ENCODE results near the gene AP4B1.

AP4B1 gene

DNA sequence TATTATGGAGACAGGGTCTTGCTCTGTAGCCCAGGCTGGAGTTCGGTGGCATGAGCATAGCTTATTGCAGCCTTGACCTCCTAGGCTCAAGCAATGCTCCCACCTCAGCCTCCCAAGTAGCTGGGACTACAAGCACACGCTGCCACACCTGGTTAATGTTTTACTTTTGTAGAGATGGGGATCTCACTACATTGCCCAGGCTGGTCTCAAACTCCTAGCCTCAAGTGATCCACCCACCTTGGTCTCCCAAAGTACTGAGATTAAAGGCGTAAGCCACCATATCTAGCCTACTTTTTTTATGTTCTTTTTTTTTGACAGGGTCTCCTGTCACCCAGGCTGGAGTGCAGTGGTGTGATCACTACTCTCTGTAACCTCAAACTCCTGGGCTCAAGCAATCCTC, 11.3 kb downstream of the AP4B1 start:
- TF ChIP-seq, protein P1, sequence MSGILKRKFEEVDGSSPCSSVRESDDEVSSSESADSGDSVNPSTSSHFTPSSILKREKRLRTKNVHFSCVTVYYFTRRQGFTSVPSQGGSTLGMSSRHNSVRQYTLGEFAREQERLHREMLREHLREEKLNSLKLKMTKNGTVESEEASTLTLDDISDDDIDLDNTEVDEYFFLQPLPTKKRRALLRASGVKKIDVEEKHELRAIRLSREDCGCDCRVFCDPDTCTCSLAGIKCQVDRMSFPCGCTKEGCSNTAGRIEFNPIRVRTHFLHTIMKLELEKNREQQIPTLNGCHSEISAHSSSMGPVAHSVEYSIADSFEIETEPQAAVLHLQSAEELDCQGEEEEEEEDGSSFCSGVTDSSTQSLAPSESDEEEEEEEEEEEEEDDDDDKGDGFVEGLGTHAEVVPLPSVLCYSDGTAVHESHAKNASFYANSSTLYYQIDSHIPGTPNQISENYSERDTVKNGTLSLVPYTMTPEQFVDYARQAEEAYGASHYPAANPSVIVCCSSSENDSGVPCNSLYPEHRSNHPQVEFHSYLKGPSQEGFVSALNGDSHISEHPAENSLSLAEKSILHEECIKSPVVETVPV (CRISPR knock-in tag; IDR thresholded peaks at IDR 0.05): no peak
- TF ChIP-seq, protein P2, sequence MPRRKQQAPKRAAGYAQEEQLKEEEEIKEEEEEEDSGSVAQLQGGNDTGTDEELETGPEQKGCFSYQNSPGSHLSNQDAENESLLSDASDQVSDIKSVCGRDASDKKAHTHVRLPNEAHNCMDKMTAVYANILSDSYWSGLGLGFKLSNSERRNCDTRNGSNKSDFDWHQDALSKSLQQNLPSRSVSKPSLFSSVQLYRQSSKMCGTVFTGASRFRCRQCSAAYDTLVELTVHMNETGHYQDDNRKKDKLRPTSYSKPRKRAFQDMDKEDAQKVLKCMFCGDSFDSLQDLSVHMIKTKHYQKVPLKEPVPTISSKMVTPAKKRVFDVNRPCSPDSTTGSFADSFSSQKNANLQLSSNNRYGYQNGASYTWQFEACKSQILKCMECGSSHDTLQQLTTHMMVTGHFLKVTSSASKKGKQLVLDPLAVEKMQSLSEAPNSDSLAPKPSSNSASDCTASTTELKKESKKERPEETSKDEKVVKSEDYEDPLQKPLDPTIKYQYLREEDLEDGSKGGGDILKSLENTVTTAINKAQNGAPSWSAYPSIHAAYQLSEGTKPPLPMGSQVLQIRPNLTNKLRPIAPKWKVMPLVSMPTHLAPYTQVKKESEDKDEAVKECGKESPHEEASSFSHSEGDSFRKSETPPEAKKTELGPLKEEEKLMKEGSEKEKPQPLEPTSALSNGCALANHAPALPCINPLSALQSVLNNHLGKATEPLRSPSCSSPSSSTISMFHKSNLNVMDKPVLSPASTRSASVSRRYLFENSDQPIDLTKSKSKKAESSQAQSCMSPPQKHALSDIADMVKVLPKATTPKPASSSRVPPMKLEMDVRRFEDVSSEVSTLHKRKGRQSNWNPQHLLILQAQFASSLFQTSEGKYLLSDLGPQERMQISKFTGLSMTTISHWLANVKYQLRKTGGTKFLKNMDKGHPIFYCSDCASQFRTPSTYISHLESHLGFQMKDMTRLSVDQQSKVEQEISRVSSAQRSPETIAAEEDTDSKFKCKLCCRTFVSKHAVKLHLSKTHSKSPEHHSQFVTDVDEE (CRISPR knock-in tag; IDR thresholded peaks at IDR 0.05): no peak
- TF ChIP-seq PPARA (CRISPR knock-in tag; IDR thresholded peaks at IDR 0.05; ENCODE audit: borderline replicate concordance): no peak
- TF ChIP-seq RARB (CRISPR knock-in tag; IDR thresholded peaks at IDR 0.05): no peak
- TF ChIP-seq SNAI2 (CRISPR knock-in tag; IDR thresholded peaks at IDR 0.05): no peak
- no peak for TF ChIP-seq ZC3H10 (CRISPR knock-in tag; IDR thresholded peaks at IDR 0.05)
- no peak for TF ChIP-seq ZNF8 (CRISPR knock-in tag; IDR thresholded peaks at IDR 0.05)
- no peak for TF ChIP-seq BACH2 (CRISPR knock-in tag; IDR thresholded peaks at IDR 0.05; ENCODE audit: borderline replicate concordance)
- no peak for TF ChIP-seq ISL1 (CRISPR knock-in tag; IDR thresholded peaks at IDR 0.05)
- TF ChIP-seq, protein P3, sequence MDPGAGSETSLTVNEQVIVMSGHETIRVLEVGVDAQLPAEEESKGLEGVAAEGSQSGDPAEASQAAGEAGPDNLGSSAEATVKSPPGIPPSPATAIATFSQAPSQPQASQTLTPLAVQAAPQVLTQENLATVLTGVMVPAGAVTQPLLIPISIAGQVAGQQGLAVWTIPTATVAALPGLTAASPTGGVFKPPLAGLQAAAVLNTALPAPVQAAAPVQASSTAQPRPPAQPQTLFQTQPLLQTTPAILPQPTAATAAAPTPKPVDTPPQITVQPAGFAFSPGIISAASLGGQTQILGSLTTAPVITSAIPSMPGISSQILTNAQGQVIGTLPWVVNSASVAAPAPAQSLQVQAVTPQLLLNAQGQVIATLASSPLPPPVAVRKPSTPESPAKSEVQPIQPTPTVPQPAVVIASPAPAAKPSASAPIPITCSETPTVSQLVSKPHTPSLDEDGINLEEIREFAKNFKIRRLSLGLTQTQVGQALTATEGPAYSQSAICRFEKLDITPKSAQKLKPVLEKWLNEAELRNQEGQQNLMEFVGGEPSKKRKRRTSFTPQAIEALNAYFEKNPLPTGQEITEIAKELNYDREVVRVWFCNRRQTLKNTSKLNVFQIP (CRISPR knock-in tag; IDR thresholded peaks at IDR 0.05; ENCODE audit: borderline replicate concordance, low read depth): no peak
- no peak for TF ChIP-seq ZNF565 (CRISPR knock-in tag; conservative IDR thresholded peaks at IDR 0.05; ENCODE audit: low read depth)
- TF ChIP-seq OSR1 (CRISPR knock-in tag; IDR thresholded peaks at IDR 0.05): no peak
- TF ChIP-seq ESRRG (CRISPR knock-in tag; IDR thresholded peaks at IDR 0.05): no peak
- TF ChIP-seq ZFP3 (CRISPR knock-in tag; IDR thresholded peaks at IDR 0.05): no peak
- no peak for TF ChIP-seq CSDC2 (CRISPR knock-in tag; IDR thresholded peaks at IDR 0.05)
- ATAC-seq: no peak

DNA sequence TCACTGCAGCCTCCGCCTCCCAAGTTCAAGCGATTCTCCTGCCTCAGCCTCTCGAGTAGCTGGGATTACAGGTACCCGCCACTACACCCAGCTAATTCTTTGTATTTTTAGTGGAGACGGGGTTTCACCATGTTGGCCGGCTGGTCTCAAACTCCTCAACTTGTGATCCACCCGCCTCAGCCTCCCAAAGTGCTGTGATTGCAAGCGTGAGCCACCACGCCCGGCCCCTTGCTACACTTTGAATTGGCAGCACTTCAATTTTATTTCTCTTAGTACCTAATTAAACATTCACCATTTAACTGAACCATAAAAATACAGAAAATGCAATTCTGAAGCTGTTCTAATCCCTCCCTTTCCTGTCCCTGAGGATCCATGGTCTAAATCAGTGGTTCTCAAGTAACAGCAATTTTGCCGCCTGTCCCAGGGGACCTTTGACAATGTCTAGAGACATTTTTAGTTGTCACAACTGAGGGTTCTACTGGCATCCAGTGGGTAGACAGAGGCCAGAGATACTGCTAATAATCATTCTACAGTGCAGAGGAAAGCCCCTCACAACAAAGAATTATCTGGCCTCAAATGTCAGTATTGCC, 12.9 kb downstream of the AP4B1 start:
- ATAC-seq: no peak
- TF ChIP-seq ISL1 (CRISPR knock-in tag; IDR thresholded peaks at IDR 0.05) (no peak), ESRRG (CRISPR knock-in tag; IDR thresholded peaks at IDR 0.05) (no peak), ARNTL (CRISPR knock-in tag; IDR thresholded peaks at IDR 0.05; ENCODE audit: borderline replicate concordance, low read depth) (no peak), RARB (CRISPR knock-in tag; IDR thresholded peaks at IDR 0.05) (no peak)
- TF ChIP-seq, protein P4, sequence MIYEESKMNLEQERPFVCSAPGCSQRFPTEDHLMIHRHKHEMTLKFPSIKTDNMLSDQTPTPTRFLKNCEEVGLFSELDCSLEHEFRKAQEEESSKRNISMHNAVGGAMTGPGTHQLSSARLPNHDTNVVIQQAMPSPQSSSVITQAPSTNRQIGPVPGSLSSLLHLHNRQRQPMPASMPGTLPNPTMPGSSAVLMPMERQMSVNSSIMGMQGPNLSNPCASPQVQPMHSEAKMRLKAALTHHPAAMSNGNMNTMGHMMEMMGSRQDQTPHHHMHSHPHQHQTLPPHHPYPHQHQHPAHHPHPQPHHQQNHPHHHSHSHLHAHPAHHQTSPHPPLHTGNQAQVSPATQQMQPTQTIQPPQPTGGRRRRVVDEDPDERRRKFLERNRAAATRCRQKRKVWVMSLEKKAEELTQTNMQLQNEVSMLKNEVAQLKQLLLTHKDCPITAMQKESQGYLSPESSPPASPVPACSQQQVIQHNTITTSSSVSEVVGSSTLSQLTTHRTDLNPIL (CRISPR knock-in tag; IDR thresholded peaks at IDR 0.05; ENCODE audit: low read depth): no peak

DNA sequence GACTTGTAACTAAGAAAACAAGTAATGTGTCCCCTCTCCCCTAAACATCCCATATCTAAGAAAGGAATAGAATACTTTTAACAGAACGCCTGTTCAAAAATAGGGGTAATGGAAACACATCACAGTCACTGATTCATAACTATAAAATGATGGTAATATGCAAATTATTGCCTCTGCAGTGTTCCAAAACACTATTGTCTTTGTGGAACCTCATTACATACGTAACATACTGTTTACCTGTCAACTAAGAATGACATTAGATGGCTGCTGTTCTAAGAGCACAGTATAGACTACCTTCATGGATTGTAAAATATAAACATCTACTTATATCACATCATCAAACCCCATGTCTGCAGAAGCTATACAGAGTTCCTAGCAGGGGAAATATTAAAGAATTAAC, 13.8 kb downstream of the AP4B1 start:
- ATAC-seq: no peak
- TF ChIP-seq RARB (CRISPR knock-in tag; IDR thresholded peaks at IDR 0.05) (no peak), ESRRG (CRISPR knock-in tag; IDR thresholded peaks at IDR 0.05) (no peak), ZC3H10 (CRISPR knock-in tag; IDR thresholded peaks at IDR 0.05) (no peak), TCF4 (CRISPR knock-in tag; IDR thresholded peaks at IDR 0.05; ENCODE audit: borderline replicate concordance) (no peak), SNAI2 (CRISPR knock-in tag; IDR thresholded peaks at IDR 0.05) (no peak), ZNF8 (CRISPR knock-in tag; IDR thresholded peaks at IDR 0.05) (no peak), ZFP30 (CRISPR knock-in tag; IDR thresholded peaks at IDR 0.05) (no peak), ZNF565 (CRISPR knock-in tag; conservative IDR thresholded peaks at IDR 0.05; ENCODE audit: low read depth) (no peak), OSR1 (CRISPR knock-in tag; IDR thresholded peaks at IDR 0.05) (no peak), ISL1 (CRISPR knock-in tag; IDR thresholded peaks at IDR 0.05) (no peak), ZFP3 (CRISPR knock-in tag; IDR thresholded peaks at IDR 0.05) (no peak), PPARA (CRISPR knock-in tag; IDR thresholded peaks at IDR 0.05; ENCODE audit: borderline replicate concordance) (no peak), BACH2 (CRISPR knock-in tag; IDR thresholded peaks at IDR 0.05; ENCODE audit: borderline replicate concordance) (no peak)
- TF ChIP-seq, protein P2 (CRISPR knock-in tag; IDR thresholded peaks at IDR 0.05): no peak
- TF ChIP-seq, protein P3 (CRISPR knock-in tag; IDR thresholded peaks at IDR 0.05; ENCODE audit: borderline replicate concordance, low read depth): no peak
- TF ChIP-seq, protein P1 (CRISPR knock-in tag; IDR thresholded peaks at IDR 0.05): no peak
- TF ChIP-seq, protein P4 (CRISPR knock-in tag; IDR thresholded peaks at IDR 0.05; ENCODE audit: low read depth): no peak

All from SK-N-SH treated with all-trans-retinoic acid at 6 μM for 48 hours (cell line).